NOMO-1 treated with DMSO at 0.1 percent for 48 hours (cell line): ENCODE results near the gene UGT2B7.

ENCODE experiments used
- DNase-seq: peaks from one replicate; lab custom pipeline; 2025; ENCODE audit not compliant: unreplicated experiment; lab: John Stamatoyannopoulos, UW

Gene UGT2B7

DNA sequence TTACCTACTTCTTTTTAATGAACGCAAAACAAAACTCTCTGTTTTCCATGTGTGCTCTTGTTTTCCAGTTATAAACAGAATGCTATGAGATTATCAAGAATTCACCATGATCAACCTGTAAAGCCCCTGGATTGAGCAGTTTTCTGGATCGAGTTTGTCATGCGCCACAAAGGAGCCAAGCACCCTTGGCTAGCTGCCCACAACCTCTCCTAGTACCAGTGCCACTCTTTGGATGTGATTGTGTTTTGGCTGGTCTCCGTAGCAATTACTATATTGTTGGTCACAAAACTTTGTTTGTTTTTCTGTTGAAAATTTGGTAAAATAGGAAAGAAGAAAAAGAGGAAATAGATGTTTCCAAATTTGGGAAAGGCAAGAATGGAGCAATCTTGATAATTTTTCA lies 51.1 kb downstream of the UGT2B7 start:
- DNase-seq: no peak

DNA sequence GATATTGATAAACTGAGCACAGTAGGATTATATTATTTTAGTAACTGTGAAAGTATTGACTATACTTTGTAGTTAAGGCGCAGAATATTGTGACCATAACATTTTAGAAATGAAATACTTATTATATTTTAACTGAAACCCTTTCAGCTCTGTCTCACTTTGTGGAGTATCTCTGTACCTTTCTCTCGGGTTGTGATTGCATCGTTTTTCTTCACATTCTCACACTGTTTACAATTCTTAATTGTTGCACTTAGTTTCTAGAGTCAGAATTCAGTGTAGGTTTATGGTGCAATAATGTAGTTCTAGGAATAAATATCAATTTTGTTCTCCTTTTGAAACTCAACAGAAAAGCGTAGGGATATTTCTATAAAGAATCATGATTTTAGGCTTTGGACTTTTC lies 57.7 kb downstream of the UGT2B7 start:
- no peak for DNase-seq

DNA sequence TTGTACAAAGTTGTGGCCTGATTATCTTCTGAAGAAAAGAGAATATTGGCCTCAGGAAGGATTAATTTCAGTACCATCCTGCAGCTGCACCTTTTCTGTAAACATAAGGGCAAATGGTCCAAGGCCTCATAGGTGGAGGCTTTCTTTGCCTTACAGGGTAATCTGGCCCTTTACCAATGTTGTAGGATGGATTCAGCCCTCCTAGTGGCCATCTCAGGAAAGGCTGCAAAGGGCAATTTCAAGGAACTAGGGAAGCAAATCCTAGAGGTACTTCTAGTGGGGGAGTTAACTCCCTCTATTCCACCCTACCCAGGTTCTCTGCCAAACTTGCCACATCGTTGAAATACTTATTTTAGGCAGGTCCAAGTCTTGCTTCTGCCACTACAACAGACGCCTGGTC lies 60.6 kb downstream of the UGT2B7 start:
- DNase-seq: no peak
